Activated gamma-delta T cell treated with anti-CD3 and anti-CD28 coated beads, Interleukin-2, amount 50 U/mL, for 16 hours (primary cell): Measurements from ENCODE around the gene GABBR1.

ENCODE experiments used
- DNase-seq: peaks from one replicate; pipeline ENCODE4 v3.0.0-alpha.2; 2020; ENCODE audit warnings: low read depth

GABBR1 gene

GRCh38 chr6:29527126-29527525 is 105.9 kb downstream of the GABBR1 start:
- no peak for DNase-seq

GRCh38 chr6:29525311-29525639 is 107.7 kb downstream of the GABBR1 start:
- DNase-seq, result no peak

DNA sequence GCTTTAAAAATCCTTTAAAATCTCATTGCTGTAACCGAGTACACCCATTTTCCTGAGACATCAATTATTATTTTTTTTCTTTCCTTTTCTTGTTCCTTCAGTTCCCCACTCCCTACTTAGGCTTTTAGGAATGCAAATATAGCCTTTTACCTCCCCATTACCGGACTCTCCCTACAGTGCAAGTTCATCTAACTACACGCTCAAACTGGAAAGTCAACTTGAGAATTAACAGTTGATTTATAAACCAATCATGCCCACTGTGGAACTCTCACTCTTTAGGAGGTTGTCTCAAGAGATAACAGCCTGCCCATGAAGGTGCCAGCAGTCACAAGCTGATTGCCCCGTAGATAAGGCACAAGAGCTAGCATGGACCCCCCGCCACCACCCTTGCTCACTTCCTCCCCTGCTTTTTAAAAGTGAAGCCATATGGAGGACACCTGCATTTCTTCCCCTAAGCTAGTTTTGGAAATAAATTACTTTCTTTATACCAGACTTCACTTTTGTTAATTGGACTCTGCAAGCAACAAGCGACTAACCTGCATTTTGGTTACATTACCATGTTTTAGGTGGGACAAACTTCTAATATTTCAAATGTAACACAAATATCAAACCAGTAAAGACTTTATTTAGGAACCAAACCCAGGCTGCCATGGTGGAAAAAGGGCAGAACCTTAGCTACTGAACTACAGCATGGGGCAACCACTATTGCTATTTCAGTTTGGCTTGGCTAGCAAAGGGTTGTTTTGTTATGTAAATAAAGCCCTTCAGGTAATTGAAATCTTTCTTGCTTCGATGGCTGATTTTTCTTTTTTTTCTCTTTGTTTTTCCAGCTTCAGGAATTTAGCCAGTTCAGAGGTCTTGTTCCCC is 108.3 kb downstream of the GABBR1 start:
- no peak for DNase-seq

DNA sequence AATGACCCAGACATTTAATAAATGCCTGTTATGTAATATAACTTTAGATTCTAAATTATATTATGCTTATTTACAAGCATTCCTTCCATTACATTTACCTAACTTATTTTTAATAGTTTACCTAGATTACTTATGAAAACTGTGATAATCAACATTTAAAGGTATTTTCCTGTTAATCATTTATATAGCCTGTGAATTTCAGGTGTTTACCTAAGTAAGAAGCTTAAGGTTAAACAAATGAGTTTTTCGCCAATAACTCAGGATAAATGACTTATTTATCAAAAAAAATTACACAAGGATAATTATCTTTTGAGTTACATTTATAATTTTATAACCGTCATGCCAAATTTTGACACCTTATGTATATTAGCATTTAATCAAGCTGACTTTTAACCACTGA is 108.9 kb downstream of the GABBR1 start:
- no peak for DNase-seq

- no peak for DNase-seq
These were observed 110.8 kb downstream of the GABBR1 start for GRCh38 chr6:29522227-29522626.

GRCh38 chr6:29521006-29521680 is 111.8 kb downstream of the GABBR1 start:
- DNase-seq, result no peak

- DNase-seq, result no peak
These were observed 112.8 kb downstream of the GABBR1 start for GRCh38 chr6:29520232-29520631.

DNA sequence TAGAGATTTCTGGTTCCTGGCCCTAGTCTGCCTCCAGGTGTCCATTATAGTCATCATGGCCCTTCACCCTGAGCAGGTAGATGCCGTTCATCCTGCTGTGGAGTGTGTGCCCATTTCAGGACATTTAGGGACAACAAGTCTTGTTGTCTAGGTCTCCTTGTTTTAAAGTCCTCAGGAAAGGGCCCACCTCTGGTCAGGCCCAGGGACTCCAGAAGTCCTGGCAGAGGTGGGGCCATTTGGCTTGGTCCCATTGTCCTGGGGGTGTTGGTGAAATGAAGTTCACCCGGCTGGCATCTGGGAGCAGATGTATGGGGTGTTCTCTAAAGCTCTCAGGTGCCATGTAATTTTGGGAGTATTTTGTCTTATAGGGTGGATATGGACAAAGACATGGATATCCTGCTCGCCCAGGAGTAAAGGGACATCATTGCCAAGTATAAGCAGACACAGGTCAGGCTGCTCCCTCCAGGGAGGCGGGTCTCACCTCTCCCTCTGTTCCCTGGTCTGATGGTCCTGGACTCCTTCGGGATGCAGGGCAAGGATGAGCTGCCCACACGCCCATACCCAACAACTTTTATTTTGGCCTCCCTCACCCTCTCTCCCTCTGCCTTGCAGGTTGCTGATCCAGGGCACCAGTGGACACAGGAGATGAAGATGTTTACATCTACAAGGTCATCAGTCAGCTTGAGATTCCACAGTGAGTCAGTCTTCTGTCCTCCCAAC is 113.5 kb downstream of the GABBR1 start:
- DNase-seq, result no peak

DNA sequence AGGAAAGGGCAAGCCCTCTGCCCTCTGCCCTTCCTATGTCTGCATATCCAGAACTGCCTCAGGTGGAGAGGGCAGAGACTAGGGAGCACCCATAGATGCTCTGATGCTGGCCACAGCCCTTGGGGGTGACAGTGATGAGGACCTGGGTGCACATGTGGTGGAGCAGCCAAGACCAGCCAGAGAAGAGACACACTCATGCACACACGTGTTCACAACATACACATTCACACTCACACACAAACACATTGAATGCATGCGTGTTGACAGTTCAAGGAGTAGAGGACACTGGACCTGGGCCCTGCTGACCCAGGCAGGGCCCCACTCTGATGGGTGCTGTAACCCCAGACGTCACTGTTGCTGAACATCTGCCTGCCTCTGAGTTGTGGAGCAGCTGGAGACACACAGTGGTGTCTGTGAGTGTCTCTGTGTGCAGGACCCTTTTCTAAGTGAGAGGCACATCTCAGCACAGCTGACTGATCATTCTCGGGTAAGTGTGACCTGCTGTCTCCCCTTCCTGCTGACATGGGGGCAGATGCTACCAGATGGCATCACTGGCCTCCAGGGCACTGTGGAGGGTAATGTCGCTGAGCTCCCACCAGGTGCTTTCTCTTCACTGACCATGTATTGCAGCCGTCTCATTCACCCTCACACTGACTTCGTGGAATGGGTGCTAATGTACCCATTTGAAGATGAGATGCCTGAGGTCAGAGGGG is 115.1 kb downstream of the GABBR1 start:
- no peak for DNase-seq

- no peak for DNase-seq
These were observed 115.7 kb downstream of the GABBR1 start for GRCh38 chr6:29517245-29517644.

DNA sequence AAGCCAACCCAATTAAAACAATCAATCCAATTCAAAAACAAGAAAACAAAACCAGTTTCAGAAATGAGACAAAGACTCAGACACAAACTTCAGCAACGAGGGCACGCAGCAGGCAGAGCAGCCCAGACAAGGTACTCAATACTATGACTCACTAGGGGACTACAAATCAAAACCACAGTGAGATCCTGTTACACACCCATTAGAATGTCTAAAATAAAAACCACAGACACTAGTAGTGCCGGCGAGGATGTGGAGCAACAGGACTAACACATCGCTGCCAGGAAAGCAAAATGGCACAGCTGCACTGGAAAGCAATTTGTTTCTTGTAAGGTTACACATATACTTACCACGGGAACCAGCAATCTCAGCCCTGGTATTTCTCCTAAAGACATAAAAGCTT is 116.9 kb downstream of the GABBR1 start:
- DNase-seq, result no peak

DNA sequence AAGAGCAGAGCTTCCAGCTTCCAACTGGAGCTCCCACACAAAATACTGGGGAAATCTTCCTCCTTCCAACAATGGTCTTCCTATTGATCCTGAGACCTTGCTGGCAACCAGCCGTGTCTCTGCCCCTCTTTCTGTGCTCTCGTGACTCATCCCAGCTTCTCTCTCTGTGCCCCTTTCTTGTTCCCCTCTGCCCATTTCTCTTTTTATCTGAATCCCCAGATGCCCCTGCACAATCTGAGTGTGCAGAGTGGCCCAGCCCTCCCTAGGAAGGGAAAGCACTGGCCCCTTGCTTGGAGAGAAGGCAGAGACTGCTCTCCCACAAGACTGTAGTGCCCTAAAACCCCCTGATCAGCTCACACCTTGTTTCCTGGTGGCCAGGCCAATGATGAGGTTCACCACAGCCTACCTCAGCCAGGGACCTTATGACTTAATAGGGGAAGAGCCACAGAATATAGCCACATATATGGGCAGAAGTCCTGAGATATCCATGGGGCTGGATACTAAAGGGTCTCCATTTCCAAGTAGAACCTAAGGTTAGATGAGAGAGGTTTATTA is 122.2 kb downstream of the GABBR1 start:
- DNase-seq, result no peak

DNA sequence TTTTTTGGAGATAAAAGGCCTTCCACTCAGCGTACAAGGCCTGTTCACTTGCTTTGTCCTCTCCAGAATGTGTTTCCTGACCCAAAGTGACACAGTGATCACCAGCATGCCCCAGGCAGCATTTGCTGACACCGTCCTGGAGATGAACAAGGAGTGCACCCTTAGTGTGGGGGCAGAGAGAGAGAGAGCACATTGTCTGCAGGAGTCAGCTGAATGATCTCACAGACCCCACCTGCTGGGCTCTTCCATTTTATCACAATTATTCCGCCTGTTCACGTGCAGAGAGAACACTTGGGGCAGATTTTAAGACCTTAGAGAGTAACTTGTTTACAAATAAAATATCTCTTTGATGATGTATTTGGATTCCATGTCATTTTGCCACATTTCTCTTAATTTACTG is 122.8 kb downstream of the GABBR1 start:
- DNase-seq, result no peak
